ENCODE results near the gene WWC2.
"Not testable (repeated sequence)": the region's sequence is repeated elsewhere in the genome, so short reads cannot be mapped to it uniquely, and the experiment has no call there.

The WWC2 gene

DNA sequence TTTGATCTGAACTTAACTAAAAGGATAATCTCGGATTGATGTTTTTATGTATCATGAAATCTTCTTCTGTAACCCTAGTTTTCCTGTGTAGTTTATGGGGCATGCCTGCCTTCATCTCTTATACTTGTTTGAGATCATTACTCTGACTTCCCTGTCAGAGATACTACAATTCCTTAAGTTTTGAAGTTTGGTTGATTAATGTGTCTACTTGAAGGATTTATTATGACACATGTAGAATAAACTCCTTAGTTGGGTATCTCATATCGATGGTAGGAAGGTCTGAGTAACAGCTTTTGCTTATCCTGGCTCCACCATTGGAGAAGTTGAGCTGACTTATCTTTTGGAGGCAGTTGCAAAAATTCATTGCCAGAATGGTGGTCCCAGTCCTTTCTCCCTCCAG lies 46.7 kb downstream of the WWC2 start:
- Histone ChIP-seq H3K4me1 (ENCODE audit: insufficient read depth, low read length) (peaks cover 15% of the 10 kb centered on the region), H3K9ac (ENCODE audit: low read depth, low read length) (no peak overlapping the region), H3K4me3 (ENCODE audit: low read length) (no peak overlapping the region), H3K27ac (ENCODE audit: low read length) (no peak overlapping the region), H3K27me3 (ENCODE audit: insufficient read depth, low read length) (no peaks in the 10 kb centered on the region), H3K9me3 (ENCODE audit: insufficient read depth, low read depth, low read length) (no peaks in the 10 kb centered on the region), H3K36me3 (ENCODE audit: insufficient read depth, low read depth, low read length) (no peaks in the 10 kb centered on the region)

DNA sequence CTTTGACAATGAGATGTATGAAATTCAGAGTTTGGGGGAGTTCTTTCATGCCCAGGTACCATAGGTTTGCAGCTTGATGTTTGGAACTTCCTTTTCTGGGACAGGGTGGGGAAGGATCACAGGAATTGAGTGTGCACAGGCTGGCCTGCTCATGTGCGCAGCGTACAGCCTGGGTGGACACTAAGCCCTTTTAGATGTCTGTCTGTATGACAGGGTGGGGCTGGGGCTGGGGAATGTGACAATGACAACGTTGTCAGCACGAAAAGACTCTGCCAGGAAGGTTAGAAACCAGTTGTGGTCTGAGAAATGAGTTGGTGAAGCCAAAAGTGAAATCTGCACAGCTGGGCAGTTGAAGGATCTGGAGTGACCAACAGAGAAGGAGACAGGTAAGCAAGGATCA lies 47.4 kb downstream of the WWC2 start:
- Histone ChIP-seq H3K27me3 (ENCODE audit: insufficient read depth, low read length) (no peaks in the 10 kb centered on the region), H3K27ac (ENCODE audit: low read length) (no peak overlapping the region), H3K9me3 (ENCODE audit: insufficient read depth, low read depth, low read length) (no peaks in the 10 kb centered on the region), H3K4me1 (ENCODE audit: insufficient read depth, low read length) (peaks cover 14% of the 10 kb centered on the region), H3K9ac (ENCODE audit: low read depth, low read length) (no peak overlapping the region), H3K4me3 (ENCODE audit: low read length) (no peak overlapping the region), H3K36me3 (ENCODE audit: insufficient read depth, low read depth, low read length) (no peaks in the 10 kb centered on the region)

DNA sequence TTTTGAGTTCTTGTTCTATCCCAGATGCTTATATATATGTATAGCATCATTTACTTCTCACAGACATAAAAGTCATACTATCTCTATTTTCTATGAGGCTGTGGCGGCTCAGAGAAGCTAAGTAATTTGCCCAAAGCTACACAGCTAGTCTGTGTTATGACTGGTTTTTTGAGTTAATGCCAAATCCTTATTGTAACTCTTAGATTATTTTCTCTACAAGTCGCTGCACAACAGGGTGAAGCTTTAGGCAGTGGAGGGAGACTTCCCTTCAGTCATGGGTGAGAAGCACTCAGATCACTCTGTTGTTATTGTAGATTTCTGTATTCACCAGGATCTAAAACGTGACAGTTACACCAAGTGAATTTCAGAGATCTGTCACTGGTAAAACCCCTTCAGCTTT lies 48.1 kb downstream of the WWC2 start:
- Histone ChIP-seq H3K4me3 (ENCODE audit: low read length) (no peak overlapping the region), H3K27ac (ENCODE audit: low read length) (no peak overlapping the region), H3K36me3 (ENCODE audit: insufficient read depth, low read depth, low read length) (no peaks in the 10 kb centered on the region), H3K4me1 (ENCODE audit: insufficient read depth, low read length) (peaks cover 14% of the 10 kb centered on the region), H3K27me3 (ENCODE audit: insufficient read depth, low read length) (no peaks in the 10 kb centered on the region), H3K9ac (ENCODE audit: low read depth, low read length) (no peak overlapping the region), H3K9me3 (ENCODE audit: insufficient read depth, low read depth, low read length) (no peaks in the 10 kb centered on the region)

DNA sequence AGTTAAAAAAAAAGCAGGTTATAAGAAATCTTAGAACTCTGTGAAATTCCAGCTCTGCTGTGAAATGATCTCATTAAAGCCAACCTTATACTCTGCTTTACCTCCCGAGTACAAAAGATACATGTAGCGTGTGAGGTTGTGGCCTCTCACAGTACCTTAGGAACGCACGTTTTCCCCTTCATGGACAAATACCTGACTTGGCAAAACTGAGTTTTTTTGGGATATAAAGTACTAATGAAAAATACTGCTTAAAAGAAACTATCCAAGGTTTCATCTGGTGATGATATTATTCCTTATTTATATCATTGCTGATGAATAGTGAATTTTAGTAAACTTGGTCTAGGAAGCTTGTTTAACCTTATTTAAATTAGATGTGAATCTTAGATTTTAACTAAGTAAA lies 48.9 kb downstream of the WWC2 start:
- Histone ChIP-seq H3K9me3 (ENCODE audit: insufficient read depth, low read depth, low read length) (no peaks in the 10 kb centered on the region), H3K4me3 (ENCODE audit: low read length) (no peak overlapping the region), H3K27me3 (ENCODE audit: insufficient read depth, low read length) (no peaks in the 10 kb centered on the region), H3K36me3 (ENCODE audit: insufficient read depth, low read depth, low read length) (no peaks in the 10 kb centered on the region), H3K9ac (ENCODE audit: low read depth, low read length) (no peak overlapping the region), H3K27ac (ENCODE audit: low read length) (no peak overlapping the region), H3K4me1 (ENCODE audit: insufficient read depth, low read length) (peaks cover 14% of the 10 kb centered on the region)

DNA sequence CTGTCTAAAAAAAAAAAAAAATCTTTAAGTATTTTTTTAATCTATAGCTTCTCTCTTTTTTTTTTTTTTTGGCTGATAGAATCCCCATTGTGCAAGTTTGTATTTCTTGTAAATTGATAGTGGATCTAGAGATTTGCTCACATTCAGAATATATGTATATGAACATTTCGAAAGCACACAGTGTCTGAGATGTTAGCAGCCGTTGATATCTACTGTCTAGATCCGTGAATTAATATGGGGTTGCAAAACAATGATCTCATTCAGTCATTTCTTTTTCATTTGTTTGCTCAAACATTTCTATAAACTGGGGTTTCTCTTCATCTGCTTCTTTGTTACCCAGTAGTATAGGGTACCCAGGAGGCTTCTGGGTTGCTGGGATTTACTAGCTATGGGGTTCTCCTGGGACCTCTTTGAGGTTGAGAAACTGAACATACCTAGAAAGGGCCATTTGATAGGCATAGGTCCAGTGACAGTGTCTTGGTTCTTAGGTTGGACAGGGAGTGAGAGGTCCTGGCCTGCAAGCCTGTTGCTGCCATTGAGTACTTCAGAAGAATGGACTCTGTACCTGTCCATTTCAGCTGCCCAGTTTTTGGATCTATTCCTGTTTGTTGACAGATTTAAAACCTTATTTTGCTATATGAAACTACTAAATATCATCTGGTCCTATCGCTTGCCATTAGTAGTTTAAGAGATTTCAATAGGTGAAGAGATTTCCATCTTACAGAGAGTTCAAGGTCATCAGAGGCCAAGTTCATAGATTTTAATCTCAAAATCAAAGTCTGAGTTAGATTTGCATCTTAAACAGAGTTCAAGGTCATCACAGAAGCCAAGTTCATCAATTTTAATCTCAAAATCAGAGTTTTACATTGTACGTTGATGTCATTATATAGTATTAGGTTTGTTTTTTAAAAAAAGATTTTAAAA lies 50.8 kb downstream of the WWC2 start:
- H3K9me3 ChIP-seq (ENCODE audit: insufficient read depth, low read depth, low read length) = no peaks in the 10 kb centered on the region
- H3K4me1 ChIP-seq (ENCODE audit: insufficient read depth, low read length) = peaks cover 20% of the 10 kb centered on the region
- no peak overlapping the region for H3K9ac ChIP-seq (ENCODE audit: low read depth, low read length)
- H3K36me3 ChIP-seq (ENCODE audit: insufficient read depth, low read depth, low read length) = no peaks in the 10 kb centered on the region
- no peak overlapping the region for H3K27ac ChIP-seq (ENCODE audit: low read length)
- H3K27me3 ChIP-seq (ENCODE audit: insufficient read depth, low read length) = no peaks in the 10 kb centered on the region
- no peak overlapping the region for H3K4me3 ChIP-seq (ENCODE audit: low read length)

DNA sequence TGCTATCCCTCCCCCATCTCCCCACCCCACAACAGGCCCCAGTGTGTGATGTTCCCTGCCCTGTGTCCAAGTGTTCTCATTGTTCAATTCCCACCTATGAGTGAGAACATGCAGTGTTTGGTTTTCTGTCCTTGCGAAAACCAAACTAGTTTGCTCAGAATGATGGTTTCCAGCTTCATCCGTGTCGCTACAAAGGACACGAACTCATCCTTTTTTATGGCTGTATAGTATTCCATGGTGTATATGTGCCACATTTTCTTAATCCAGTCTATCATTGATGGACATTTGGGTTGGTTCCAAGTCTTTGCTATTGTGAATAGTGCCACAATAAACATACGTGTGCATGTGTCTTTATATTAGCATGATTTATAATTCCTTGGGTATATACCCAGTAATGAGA lies 51.6 kb downstream of the WWC2 start:
- not testable (repeated sequence) for H3K36me3 ChIP-seq (ENCODE audit: insufficient read depth, low read depth, low read length)

DNA sequence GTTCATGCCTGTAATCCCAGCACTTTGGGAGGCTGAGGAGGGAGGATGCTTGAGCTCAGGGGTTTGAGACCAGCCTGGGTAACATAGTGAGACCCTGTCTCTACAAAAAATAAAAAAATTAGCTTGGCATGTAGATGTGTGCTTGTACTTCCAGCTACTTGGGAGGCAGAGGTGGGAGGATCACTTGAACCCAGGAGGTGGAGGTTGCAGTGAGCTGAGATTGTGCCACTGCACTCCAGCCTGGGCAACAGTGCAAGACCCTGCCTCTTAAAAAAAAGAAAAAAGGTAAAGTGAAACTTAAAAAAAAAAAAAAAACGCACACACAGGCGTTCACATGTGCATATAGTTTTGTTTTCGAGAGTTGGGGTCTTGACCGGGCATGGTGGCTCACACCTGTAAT lies 53.2 kb downstream of the WWC2 start:
- not testable (repeated sequence) for H3K27me3 ChIP-seq (ENCODE audit: insufficient read depth, low read length); H3K9me3 ChIP-seq (ENCODE audit: insufficient read depth, low read depth, low read length); H3K9ac ChIP-seq (ENCODE audit: low read depth, low read length); H3K36me3 ChIP-seq (ENCODE audit: insufficient read depth, low read depth, low read length); H3K4me3 ChIP-seq (ENCODE audit: low read length); H3K27ac ChIP-seq (ENCODE audit: low read length)
- H3K4me1 ChIP-seq (ENCODE audit: insufficient read depth, low read length) = peaks cover 18% of the 10 kb centered on the region

More for the DNA sequence above, 51.6 kb downstream of the WWC2 start:
- not testable (repeated sequence) for H3K4me3 ChIP-seq (ENCODE audit: low read length); H3K27me3 ChIP-seq (ENCODE audit: insufficient read depth, low read length); H3K9ac ChIP-seq (ENCODE audit: low read depth, low read length); H3K27ac ChIP-seq (ENCODE audit: low read length); H3K9me3 ChIP-seq (ENCODE audit: insufficient read depth, low read depth, low read length)
- H3K4me1 ChIP-seq (ENCODE audit: insufficient read depth, low read length) = peaks cover 23% of the 10 kb centered on the region

DNA sequence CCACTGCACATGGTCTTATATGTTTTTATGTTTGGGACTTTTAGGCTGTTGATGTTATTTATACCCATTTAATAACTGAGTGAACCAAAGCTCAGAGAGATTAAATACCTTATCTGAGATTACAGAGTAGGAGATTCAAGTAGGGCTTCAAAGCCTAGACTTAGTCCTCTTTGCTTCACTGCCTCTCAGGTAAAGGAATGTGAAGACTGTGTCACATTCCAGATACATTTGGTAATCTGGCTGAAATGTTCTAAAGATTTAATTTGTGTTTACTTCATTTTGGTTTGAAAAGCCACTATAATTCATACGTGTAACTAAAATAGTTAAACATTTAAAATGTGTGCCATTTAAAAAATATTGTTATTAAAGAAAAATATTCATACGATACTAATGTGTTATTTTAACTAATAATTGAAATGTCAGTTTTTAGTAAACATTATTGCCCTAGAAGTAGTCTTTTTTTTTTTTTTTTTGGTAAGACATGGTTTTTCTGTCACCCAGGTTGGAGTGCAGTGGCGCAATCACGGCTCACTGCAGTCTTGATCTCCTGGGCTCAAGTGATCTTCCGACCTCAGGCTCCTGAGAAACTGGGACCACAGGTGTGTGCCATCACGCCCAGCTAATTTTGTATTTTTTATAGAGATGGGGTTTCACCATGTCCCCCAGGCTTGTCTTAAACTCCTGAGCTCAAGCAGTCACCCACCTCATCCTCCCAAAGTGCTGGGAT lies 54.3 kb downstream of the WWC2 start:
- Histone ChIP-seq H3K4me1 (ENCODE audit: insufficient read depth, low read length) (peaks cover 15% of the 10 kb centered on the region), H3K9me3 (ENCODE audit: insufficient read depth, low read depth, low read length) (no peaks in the 10 kb centered on the region), H3K27ac (ENCODE audit: low read length) (no peak overlapping the region), H3K27me3 (ENCODE audit: insufficient read depth, low read length) (no peaks in the 10 kb centered on the region), H3K9ac (ENCODE audit: low read depth, low read length) (no peak overlapping the region), H3K36me3 (ENCODE audit: insufficient read depth, low read depth, low read length) (no peaks in the 10 kb centered on the region), H3K4me3 (ENCODE audit: low read length) (no peak overlapping the region)

DNA sequence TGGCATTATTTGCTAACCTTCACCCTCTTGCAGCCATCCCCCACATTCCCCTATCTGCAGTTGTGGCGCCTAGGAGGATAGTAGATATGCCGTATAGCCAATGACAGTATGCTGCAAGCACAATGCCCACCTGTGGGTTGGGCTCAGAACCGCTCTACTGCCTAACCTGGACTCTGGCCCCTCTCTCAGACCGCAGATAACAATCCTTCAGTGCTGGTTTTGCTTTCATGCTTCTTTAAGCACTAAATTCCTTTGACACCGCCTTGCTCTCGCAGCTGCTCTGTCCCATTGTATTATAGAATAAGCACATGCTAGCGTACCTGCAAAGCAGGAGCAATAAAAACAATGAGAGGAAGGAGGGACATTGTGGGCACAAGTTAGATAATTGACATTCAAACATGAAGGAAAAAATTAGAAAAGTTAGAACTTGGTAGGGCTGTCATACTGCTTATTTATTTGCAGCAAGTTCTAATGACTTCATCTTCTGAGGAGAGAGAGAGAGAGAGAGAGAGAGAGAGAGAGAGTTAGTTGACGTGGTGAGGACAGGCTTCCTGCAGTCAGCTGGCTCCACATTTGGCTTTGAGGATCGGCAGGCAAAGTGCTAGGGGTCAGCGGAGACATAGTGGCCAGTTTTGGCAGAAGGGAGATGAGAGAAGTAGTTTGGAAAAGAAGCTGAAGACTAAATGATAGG lies 55.8 kb downstream of the WWC2 start:
- H3K36me3 ChIP-seq (ENCODE audit: insufficient read depth, low read depth, low read length) = no peaks in the 10 kb centered on the region
- no peaks in the 10 kb centered on the region for H3K9me3 ChIP-seq (ENCODE audit: insufficient read depth, low read depth, low read length)
- no peak overlapping the region for H3K9ac ChIP-seq (ENCODE audit: low read depth, low read length)
- H3K27ac ChIP-seq (ENCODE audit: low read length) = no peak overlapping the region
- no peak overlapping the region for H3K4me3 ChIP-seq (ENCODE audit: low read length)
- peaks cover 12% of the 10 kb centered on the region for H3K4me1 ChIP-seq (ENCODE audit: insufficient read depth, low read length)
- no peaks in the 10 kb centered on the region for H3K27me3 ChIP-seq (ENCODE audit: insufficient read depth, low read length)

DNA sequence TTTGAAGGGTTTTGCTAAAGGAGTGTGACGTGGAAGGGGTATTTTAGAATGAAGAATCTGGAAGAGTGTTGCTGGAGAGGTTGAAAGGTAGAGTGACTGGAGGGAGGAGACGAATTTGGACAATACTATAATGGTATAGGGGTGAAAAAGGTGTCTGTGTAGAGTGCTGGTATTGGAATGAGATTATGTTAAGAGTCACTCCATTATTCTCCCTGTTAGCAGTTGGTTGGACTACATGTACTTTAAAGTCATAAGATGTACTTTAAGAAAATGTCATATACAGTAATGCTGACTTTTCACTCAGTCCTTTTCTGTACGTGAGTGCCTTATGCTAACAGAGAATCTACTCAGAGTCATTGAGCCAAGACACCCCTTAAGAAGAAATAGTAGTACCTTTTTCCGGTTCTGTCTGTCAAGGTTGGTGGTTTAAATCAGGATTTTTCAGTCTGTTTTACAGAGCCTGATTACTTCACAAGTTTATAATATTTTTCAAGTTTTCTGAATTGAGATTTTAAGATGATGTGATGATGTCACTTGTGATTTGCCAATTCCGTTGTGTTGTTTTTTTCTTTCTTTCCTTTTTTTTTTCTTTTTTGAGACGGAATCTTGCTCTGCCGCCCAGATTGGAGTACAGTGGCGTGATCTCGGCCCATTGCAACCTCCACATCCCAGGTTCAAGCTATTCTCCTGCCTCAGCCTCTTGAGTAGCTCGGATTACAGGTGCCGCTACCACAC lies 56.6 kb downstream of the WWC2 start:
- H3K9ac ChIP-seq (ENCODE audit: low read depth, low read length) = no peak overlapping the region
- H3K9me3 ChIP-seq (ENCODE audit: insufficient read depth, low read depth, low read length) = no peaks in the 10 kb centered on the region
- H3K27ac ChIP-seq (ENCODE audit: low read length) = no peak overlapping the region
- H3K27me3 ChIP-seq (ENCODE audit: insufficient read depth, low read length) = no peaks in the 10 kb centered on the region
- H3K36me3 ChIP-seq (ENCODE audit: insufficient read depth, low read depth, low read length) = no peaks in the 10 kb centered on the region
- H3K4me1 ChIP-seq (ENCODE audit: insufficient read depth, low read length) = peaks cover 19% of the 10 kb centered on the region
- H3K4me3 ChIP-seq (ENCODE audit: low read length) = no peak overlapping the region

DNA sequence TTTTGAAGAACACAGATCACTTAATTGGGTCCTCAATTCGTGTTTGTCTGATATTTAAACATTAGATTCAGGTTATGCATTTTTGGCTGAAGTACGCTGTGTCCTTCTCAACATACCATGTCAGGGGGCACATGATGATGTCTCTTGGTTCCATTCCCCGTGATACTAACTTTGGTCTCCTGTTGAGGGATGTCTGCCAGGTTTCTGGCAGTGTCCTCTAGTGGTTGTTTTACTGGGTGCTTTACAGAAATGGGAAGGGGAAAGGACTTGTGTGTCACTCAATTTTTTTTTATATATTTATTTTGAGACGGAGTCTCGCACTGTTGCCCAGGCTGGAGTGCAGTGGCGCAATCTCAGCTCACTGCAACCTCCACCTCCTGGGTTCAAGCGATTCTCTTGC lies 58.2 kb downstream of the WWC2 start:
- Histone ChIP-seq H3K9ac (ENCODE audit: low read depth, low read length) (no peak overlapping the region), H3K4me3 (ENCODE audit: low read length) (no peak overlapping the region), H3K27ac (ENCODE audit: low read length) (no peak overlapping the region), H3K27me3 (ENCODE audit: insufficient read depth, low read length) (no peaks in the 10 kb centered on the region), H3K4me1 (ENCODE audit: insufficient read depth, low read length) (peaks cover 21% of the 10 kb centered on the region), H3K9me3 (ENCODE audit: insufficient read depth, low read depth, low read length) (no peaks in the 10 kb centered on the region), H3K36me3 (ENCODE audit: insufficient read depth, low read depth, low read length) (no peaks in the 10 kb centered on the region)
